DND-41 (cell line): ENCODE measurements around the gene STK36.

Experiments
- EZH2 ChIP-seq: IDR thresholded peaks from 3 replicates; pipeline ENCODE4 v1.6.1; 2012; ENCODE audit warnings: borderline replicate concordance, low read depth, mild to moderate bottlenecking, moderate library complexity, low read length, inconsistent platforms; ENCODE audit not compliant: severe bottlenecking
- TF ChIP-seq, protein P1 (sequence below): IDR thresholded peaks from 2 replicates; pipeline ENCODE4 v1.5.1; 2012; ENCODE audit warnings: borderline replicate concordance, low read length, moderate library complexity, mild to moderate bottlenecking; ENCODE audit not compliant: poor library complexity, severe bottlenecking; ENCODE audit errors: extremely low read depth

DNA sequence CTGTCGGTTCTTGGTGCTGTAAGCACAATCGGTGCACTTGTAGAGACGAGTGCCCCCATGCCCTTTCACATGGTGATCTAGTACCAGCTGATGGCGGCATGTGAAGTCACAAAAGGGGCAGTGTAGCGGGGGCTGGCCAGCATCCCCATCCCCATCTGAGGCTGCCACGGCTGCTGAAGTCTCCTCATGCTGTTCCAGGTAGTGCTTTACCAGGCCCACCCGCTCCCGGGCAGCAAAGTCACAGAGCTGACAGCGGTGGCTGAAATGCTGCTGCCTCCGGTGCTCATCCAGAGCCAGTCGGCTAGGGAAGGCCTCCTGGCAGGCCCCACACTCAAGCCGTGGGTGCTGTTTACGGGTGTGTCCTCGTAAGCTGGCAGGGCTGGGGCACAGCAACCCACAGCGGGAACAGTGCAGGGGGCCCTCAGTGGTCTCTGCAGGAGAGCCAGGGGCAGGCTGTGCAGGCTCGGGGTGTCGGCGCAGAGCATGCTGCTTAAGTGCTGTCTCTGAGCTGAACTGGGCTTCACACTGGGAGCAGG lies 29.7 kb upstream of the STK36 start:
- TF ChIP-seq, protein P1, sequence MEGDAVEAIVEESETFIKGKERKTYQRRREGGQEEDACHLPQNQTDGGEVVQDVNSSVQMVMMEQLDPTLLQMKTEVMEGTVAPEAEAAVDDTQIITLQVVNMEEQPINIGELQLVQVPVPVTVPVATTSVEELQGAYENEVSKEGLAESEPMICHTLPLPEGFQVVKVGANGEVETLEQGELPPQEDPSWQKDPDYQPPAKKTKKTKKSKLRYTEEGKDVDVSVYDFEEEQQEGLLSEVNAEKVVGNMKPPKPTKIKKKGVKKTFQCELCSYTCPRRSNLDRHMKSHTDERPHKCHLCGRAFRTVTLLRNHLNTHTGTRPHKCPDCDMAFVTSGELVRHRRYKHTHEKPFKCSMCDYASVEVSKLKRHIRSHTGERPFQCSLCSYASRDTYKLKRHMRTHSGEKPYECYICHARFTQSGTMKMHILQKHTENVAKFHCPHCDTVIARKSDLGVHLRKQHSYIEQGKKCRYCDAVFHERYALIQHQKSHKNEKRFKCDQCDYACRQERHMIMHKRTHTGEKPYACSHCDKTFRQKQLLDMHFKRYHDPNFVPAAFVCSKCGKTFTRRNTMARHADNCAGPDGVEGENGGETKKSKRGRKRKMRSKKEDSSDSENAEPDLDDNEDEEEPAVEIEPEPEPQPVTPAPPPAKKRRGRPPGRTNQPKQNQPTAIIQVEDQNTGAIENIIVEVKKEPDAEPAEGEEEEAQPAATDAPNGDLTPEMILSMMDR: no peak
- no peak for TF ChIP-seq EZH2
